KMS-11 (cell line): ENCODE measurements around the gene C9orf50.

Experiments
- H2AFZ ChIP-seq: fragments of 200-600 bp; sonication (generic); 2 replicates; pipeline ENCODE4 v1.6.1; 2016; ENCODE audit warnings: antibody characterized with exemption, mixed run types, low read depth
- H3K27ac ChIP-seq: fragments of 200-600 bp; sonication (generic); 2 replicates; pipeline ENCODE4 v1.6.1; 2016; ENCODE audit warnings: mild to moderate bottlenecking, mixed run types
- H3K27me3 ChIP-seq: fragments of 200-600 bp; sonication (generic); 2 replicates; pipeline ENCODE4 v1.6.1; 2017; ENCODE audit warnings: mild to moderate bottlenecking, low read depth, mixed run types, moderate library complexity; ENCODE audit not compliant: insufficient read depth
- H3K36me3 ChIP-seq: fragments of 200-600 bp; sonication (generic); 2 replicates; pipeline ENCODE4 v1.6.1; 2017; ENCODE audit warnings: mild to moderate bottlenecking, mixed run types; ENCODE audit not compliant: insufficient read depth
- H3K4me1 ChIP-seq: fragments of 200-600 bp; sonication (generic); 2 replicates; pipeline ENCODE4 v1.6.1; 2016; ENCODE audit warnings: mild to moderate bottlenecking, low read depth, mixed run types; ENCODE audit not compliant: poor library complexity, severe bottlenecking
- H3K4me2 ChIP-seq: fragments of 200-600 bp; sonication (generic); 2 replicates; pipeline ENCODE4 v1.7.0; 2016; ENCODE audit warnings: mild to moderate bottlenecking, mixed run types
- H3K4me3 ChIP-seq: fragments of 200-600 bp; sonication (generic); IDR thresholded peaks from 2 replicates; pipeline ENCODE4 v1.6.1; 2017; ENCODE audit warnings: low read depth, low read length, mixed read lengths; ENCODE audit not compliant: insufficient read depth
- H3K79me2 ChIP-seq: fragments of 200-600 bp; sonication (generic); 2 replicates; pipeline ENCODE4 v1.6.1; 2016; ENCODE audit warnings: low read depth, mixed run types; ENCODE audit not compliant: insufficient read depth
- H3K9ac ChIP-seq: fragments of 200-600 bp; sonication (generic); 2 replicates; pipeline ENCODE4 v1.6.1; 2016; ENCODE audit warnings: mild to moderate bottlenecking, mixed run types
- H4K20me1 ChIP-seq: fragments of 200-600 bp; sonication (generic); 2 replicates; pipeline ENCODE4 v1.6.1; 2016; ENCODE audit warnings: mild to moderate bottlenecking, mixed run types; ENCODE audit not compliant: insufficient read depth
- CTCF ChIP-seq: fragments of 200-600 bp; sonication (generic); conservative IDR thresholded peaks from 2 replicates; pipeline ENCODE4 v1.6.1; 2017; ENCODE audit warnings: low read depth, mild to moderate bottlenecking, antibody characterized with exemption, low read length, moderate library complexity, mixed read lengths

Gene C9orf50

GRCh38 chr9:129620669-129621295 is at the start of gene C9orf50:
C9orf50 (minus strand) TSS chr9:129621101; CDS start chr9:129620574, 527 bp downstream.
- no peak for TF ChIP-seq CTCF
- H3K9ac ChIP-seq = no peak within 1 kb of the TSS

GRCh38 chr9:129669946-129670345 is 49.0 kb upstream of the C9orf50 start:
- peaks cover 82% of the 10 kb centered on the region for H3K27me3 ChIP-seq
- no peak for TF ChIP-seq CTCF
- no peak overlapping the region for H3K27ac ChIP-seq

More at GRCh38 chr9:129620669-129621295, at the start of gene C9orf50:
- H3K79me2 ChIP-seq = no peaks in the 10 kb centered on the region
- peaks cover 19% of the 10 kb centered on the region for H3K4me1 ChIP-seq
- no peak within 1 kb of the TSS for H3K4me3 ChIP-seq
- no peak within 1 kb of the TSS for H2AFZ ChIP-seq
- no peak within 1 kb of the TSS for H3K27ac ChIP-seq
- H3K4me2 ChIP-seq = no peak within 1 kb of the TSS
- H3K36me3 ChIP-seq = no peaks in the 10 kb centered on the region
- H3K27me3 ChIP-seq = no peaks in the 10 kb centered on the region
- H4K20me1 ChIP-seq = no peaks in the 10 kb centered on the region

GRCh38 chr9:129669141-129669718 is 48.3 kb upstream of the C9orf50 start:
- H3K4me3 ChIP-seq = no peak overlapping the region
- no peak overlapping the region for H2AFZ ChIP-seq
- H3K27me3 ChIP-seq = peaks cover 81% of the 10 kb centered on the region
- TF ChIP-seq CTCF = no peak
- no peaks in the 10 kb centered on the region for H3K36me3 ChIP-seq
- H3K79me2 ChIP-seq = no peaks in the 10 kb centered on the region
- no peaks in the 10 kb centered on the region for H4K20me1 ChIP-seq
- no peak overlapping the region for H3K27ac ChIP-seq
- H3K4me2 ChIP-seq = no peak overlapping the region
- no peak overlapping the region for H3K9ac ChIP-seq
- H3K4me1 ChIP-seq = no peaks in the 10 kb centered on the region

More at GRCh38 chr9:129669946-129670345, 49.0 kb upstream of the C9orf50 start:
- no peak overlapping the region for H3K4me2 ChIP-seq
- no peak overlapping the region for H2AFZ ChIP-seq
- H3K9ac ChIP-seq = no peak overlapping the region
- no peaks in the 10 kb centered on the region for H4K20me1 ChIP-seq
- H3K36me3 ChIP-seq = no peaks in the 10 kb centered on the region
- H3K4me3 ChIP-seq = no peak overlapping the region
- H3K79me2 ChIP-seq = no peaks in the 10 kb centered on the region
- no peaks in the 10 kb centered on the region for H3K4me1 ChIP-seq

GRCh38 chr9:129667850-129668249 is 46.9 kb upstream of the C9orf50 start:
- H3K9ac ChIP-seq = no peak overlapping the region
- no peaks in the 10 kb centered on the region for H3K36me3 ChIP-seq
- H3K4me2 ChIP-seq = no peak overlapping the region
- no peaks in the 10 kb centered on the region for H3K79me2 ChIP-seq
- TF ChIP-seq CTCF = no peak
- no peaks in the 10 kb centered on the region for H3K4me1 ChIP-seq
- no peak overlapping the region for H2AFZ ChIP-seq
- peaks cover 78% of the 10 kb centered on the region for H3K27me3 ChIP-seq
- H3K4me3 ChIP-seq = no peak overlapping the region
- no peaks in the 10 kb centered on the region for H4K20me1 ChIP-seq
- H3K27ac ChIP-seq = no peak overlapping the region
